GM12874 (cell line): ENCODE measurements around the gene GNAI1.

Experiments used
- TF ChIP-seq, protein P1 (sequence below): IDR thresholded peaks from 2 replicates; pipeline ENCODE4 v1.5.1; 2011; ENCODE audit warnings: low read depth, mild to moderate bottlenecking, control low read depth, low read length, moderate library complexity; ENCODE audit not compliant: insufficient read depth

GNAI1 gene

DNA sequence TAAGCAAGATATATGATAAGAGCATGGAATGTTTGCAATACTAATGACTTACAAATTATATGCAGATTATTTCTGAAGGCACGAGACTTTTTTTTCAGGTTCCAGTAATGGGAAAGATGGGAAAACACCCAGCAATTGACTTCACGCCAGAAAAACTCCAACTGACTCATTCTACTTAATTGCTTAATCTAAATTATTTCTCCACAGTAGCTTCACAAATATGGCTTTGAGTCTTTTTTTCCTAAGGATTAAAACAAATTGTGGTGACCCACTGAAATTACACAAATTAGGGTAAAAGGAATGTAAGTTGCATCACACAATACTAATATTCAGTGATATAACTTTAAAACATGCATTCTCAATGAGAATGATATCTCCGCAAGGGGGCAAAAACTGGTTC is 138.7 kb downstream of the GNAI1 start:
- TF ChIP-seq, protein P1, sequence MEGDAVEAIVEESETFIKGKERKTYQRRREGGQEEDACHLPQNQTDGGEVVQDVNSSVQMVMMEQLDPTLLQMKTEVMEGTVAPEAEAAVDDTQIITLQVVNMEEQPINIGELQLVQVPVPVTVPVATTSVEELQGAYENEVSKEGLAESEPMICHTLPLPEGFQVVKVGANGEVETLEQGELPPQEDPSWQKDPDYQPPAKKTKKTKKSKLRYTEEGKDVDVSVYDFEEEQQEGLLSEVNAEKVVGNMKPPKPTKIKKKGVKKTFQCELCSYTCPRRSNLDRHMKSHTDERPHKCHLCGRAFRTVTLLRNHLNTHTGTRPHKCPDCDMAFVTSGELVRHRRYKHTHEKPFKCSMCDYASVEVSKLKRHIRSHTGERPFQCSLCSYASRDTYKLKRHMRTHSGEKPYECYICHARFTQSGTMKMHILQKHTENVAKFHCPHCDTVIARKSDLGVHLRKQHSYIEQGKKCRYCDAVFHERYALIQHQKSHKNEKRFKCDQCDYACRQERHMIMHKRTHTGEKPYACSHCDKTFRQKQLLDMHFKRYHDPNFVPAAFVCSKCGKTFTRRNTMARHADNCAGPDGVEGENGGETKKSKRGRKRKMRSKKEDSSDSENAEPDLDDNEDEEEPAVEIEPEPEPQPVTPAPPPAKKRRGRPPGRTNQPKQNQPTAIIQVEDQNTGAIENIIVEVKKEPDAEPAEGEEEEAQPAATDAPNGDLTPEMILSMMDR = no peak

DNA sequence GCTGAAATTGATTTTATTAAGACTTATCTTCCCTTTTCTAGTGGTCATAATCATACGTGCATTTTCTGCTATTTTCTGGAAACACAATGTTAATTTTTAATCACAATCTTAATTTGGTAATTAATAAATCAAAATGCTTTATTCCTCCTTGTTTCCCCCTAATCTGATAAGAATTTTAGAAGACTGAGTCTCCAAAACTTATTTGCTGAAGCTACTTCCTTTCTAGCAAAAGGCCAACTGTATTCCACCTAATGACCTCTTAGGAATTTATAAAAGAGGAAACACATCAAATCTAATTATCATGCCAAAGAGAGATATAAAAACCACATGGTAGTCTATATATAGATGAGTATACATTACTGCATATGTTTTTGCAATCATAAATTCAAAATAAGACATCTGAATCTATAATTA is 140.6 kb downstream of the GNAI1 start:
- TF ChIP-seq, protein P1 = no peak
